HEK293 (cell line): Measurements from ENCODE around the gene SLC35C1.

Experiments used
- CTCF ChIA-PET: fragments of 350-600 bp; formaldehyde crosslinking; extraction: SDS; loops from one replicate; lab custom pipeline; 2021; ENCODE audit warnings: antibody characterized with exemption; lab: Yijun Ruan, JAX
- POLR2A ChIA-PET: fragments of 300-600 bp; formaldehyde crosslinking; extraction: SDS; loops from one replicate; lab custom pipeline; 2020; ENCODE audit warnings: antibody characterized with exemption, inconsistent platforms; lab: Yijun Ruan, JAX
- H3K27ac ChIP-seq: fragments of 200-500 bp; sonication (Bioruptor generic); 2 replicates; pipeline ENCODE4 v1.5.1; 2014; ENCODE audit warnings: low read depth, low read length, control low read depth, inconsistent platforms; ENCODE audit errors: extremely low read depth
- H3K36me3 ChIP-seq, 2 experiments: fragments of 200-500 bp in 1 of 2; sonication (Bioruptor generic) in 1 of 2; 1 replicate in 1 of 2; 2 replicates in 1 of 2; pipeline ENCODE4 v1.5.1; 2014 to 2017; ENCODE audit warnings: inconsistent platforms in 2 of 2, low read length in 2 of 2; ENCODE audit not compliant: control insufficient read depth in 2 of 2, insufficient read depth in 1 of 2
- H3K4me1 ChIP-seq: fragments of 200-500 bp; sonication (Bioruptor generic); 2 replicates; pipeline ENCODE4 v1.5.1; 2014; ENCODE audit warnings: mild to moderate bottlenecking, low read length, inconsistent platforms; ENCODE audit not compliant: control insufficient read depth, insufficient read depth
- H3K4me3 ChIP-seq: 2 replicates; pipeline ENCODE4 v1.5.1; 2011; ENCODE audit warnings: low read depth, mild to moderate bottlenecking, control low read depth, low read length, moderate library complexity
- H3K9me3 ChIP-seq: fragments of 200-500 bp; sonication (Bioruptor generic); 2 replicates; pipeline ENCODE4 v1.5.1; 2014; ENCODE audit warnings: low read depth, low read length, inconsistent platforms; ENCODE audit not compliant: control insufficient read depth, insufficient read depth
- PRDM1 ChIP-seq: fragments of 450-650 bp; formaldehyde crosslinking; IDR thresholded peaks from 2 replicates; pipeline ENCODE4; 2016; ENCODE audit warnings: missing biosample characterization, missing genetic modification characterization
- SCRT1 ChIP-seq: fragments of 450-650 bp; formaldehyde crosslinking; IDR thresholded peaks from 2 replicates; pipeline ENCODE4 v1.5.1; 2016; ENCODE audit warnings: missing biosample characterization, missing genetic modification characterization, borderline replicate concordance
- ZBTB10 ChIP-seq: fragments of 450-650 bp; formaldehyde crosslinking; IDR thresholded peaks from 2 replicates; pipeline ENCODE4 v1.5.1; 2016; ENCODE audit warnings: missing biosample characterization, missing genetic modification characterization
- ZBTB17 ChIP-seq: fragments of 450-650 bp; formaldehyde crosslinking; IDR thresholded peaks from 2 replicates; pipeline ENCODE4 v1.5.1; 2016; ENCODE audit warnings: missing biosample characterization, missing genetic modification characterization
- ZNF19 ChIP-seq: fragments of 450-650 bp; formaldehyde crosslinking; IDR thresholded peaks from 2 replicates; pipeline ENCODE4; 2016; ENCODE audit warnings: missing biosample characterization, missing genetic modification characterization, low read depth
- ZNF341 ChIP-seq: fragments of 450-650 bp; formaldehyde crosslinking; IDR thresholded peaks from 2 replicates; pipeline ENCODE4; 2016; ENCODE audit warnings: low read depth, missing biosample characterization, missing genetic modification characterization
- ZNF530 ChIP-seq: fragments of 450-650 bp; formaldehyde crosslinking; IDR thresholded peaks from 2 replicates; pipeline ENCODE4 v1.5.1; 2016; ENCODE audit warnings: low read depth, missing biosample characterization, missing genetic modification characterization
- TF ChIP-seq, protein P1 (sequence below): fragments of 450-650 bp; formaldehyde crosslinking; IDR thresholded peaks from 2 replicates; pipeline ENCODE4 v1.5.1; 2016; ENCODE audit warnings: missing biosample characterization, missing genetic modification characterization
- TF ChIP-seq, protein P2 (sequence below): fragments of 450-650 bp; formaldehyde crosslinking; IDR thresholded peaks from 2 replicates; pipeline ENCODE4 v1.5.1; 2016; ENCODE audit warnings: missing biosample characterization, missing genetic modification characterization

The SLC35C1 gene

DNA sequence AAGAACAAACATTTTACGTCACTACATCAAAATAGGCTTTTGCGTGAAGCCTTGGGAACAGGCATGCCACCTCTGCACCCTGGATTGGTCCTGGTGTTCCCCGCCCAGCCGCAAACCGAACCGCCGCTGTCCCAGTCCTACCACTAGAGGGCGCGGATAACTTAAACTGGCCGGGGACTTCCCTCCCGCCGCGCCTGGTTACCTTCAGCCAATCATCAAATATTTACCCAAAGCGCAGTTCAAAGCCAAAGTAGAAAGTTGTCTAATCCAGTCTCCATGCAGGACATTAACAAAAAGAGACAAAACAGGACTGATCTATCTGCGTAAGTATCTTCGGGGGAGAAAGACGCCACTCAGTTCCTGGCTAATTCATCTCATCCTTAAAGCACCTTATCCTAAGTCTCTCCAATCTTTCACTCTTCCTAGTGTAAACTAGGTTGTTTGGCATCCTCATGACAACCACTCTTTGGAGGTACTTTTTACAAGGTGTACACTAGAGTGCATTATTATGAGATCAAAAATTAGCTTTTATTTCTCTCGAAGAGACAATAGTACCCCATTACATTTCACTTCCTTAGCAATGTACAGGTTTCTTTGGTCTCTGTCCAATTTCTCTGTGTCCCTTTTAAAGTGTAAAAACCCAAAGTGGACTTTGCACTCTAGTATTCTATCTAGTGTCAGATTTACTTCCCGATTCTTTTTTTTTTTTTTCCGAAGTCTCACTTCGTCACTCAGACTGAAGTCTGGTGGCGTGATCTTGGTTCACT is 38.4 kb downstream of the SLC35C1 start (continued):
- TF ChIP-seq PRDM1 (tag by site-specific recombination) (0 out of 2 replicates have a peak, but pooled peaks have one; percentile 46), ZBTB17 (tag by site-specific recombination) (peak; percentile 55), ZBTB10 (tag by site-specific recombination) (no peak)
- TF ChIP-seq, protein P1, sequence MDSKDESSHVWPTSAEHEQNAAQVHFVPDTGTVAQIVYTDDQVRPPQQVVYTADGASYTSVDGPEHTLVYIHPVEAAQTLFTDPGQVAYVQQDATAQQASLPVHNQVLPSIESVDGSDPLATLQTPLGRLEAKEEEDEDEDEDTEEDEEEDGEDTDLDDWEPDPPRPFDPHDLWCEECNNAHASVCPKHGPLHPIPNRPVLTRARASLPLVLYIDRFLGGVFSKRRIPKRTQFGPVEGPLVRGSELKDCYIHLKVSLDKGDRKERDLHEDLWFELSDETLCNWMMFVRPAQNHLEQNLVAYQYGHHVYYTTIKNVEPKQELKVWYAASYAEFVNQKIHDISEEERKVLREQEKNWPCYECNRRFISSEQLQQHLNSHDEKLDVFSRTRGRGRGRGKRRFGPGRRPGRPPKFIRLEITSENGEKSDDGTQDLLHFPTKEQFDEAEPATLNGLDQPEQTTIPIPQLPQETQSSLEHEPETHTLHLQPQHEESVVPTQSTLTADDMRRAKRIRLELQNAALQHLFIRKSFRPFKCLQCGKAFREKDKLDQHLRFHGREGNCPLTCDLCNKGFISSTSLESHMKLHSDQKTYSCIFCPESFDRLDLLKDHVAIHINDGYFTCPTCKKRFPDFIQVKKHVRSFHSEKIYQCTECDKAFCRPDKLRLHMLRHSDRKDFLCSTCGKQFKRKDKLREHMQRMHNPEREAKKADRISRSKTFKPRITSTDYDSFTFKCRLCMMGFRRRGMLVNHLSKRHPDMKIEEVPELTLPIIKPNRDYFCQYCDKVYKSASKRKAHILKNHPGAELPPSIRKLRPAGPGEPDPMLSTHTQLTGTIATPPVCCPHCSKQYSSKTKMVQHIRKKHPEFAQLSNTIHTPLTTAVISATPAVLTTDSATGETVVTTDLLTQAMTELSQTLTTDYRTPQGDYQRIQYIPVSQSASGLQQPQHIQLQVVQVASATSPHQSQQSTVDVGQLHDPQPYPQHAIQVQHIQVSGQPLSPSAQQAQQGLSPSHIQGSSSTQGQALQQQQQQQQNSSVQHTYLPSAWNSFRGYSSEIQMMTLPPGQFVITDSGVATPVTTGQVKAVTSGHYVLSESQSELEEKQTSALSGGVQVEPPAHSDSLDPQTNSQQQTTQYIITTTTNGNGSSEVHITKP, result peak; percentile 89

- POLR2A ChIA-PET, result no interaction called here
Measured at GRCh38 chr11:45844822-45845578, 40.1 kb downstream of the SLC35C1 start.

GRCh38 chr11:45846174-45846675 is 41.3 kb downstream of the SLC35C1 start:
- CTCF ChIA-PET, result interaction anchor here (0.6 to 1.3 kb wide), 6 partner anchors 11 to 1956 kb away, joined by 3 to 6 read pairs (median 3); no protein-coding TSS in a partner anchor
- peak; percentile 84 for TF ChIP-seq ZNF341 (tag by site-specific recombination)
- no peak for TF ChIP-seq ZNF19 (tag by site-specific recombination)

More at GRCh38 chr11:45844822-45845578, 40.1 kb downstream of the SLC35C1 start:
- no peak overlapping the region for H3K27ac ChIP-seq
- no peaks in the 10 kb centered on the region for H3K9me3 ChIP-seq
- H3K4me1 ChIP-seq, result no peaks in the 10 kb centered on the region
- TF ChIP-seq, protein P2, sequence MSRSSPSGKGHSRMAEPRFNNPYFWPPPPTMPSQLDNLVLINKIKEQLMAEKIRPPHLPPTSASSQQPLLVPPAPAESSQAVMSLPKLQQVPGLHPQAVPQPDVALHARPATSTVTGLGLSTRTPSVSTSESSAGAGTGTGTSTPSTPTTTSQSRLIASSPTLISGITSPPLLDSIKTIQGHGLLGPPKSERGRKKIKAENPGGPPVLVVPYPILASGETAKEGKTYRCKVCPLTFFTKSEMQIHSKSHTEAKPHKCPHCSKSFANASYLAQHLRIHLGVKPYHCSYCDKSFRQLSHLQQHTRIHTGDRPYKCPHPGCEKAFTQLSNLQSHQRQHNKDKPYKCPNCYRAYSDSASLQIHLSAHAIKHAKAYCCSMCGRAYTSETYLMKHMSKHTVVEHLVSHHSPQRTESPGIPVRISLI (tag by site-specific recombination), result 0 out of 2 replicates have a peak, but pooled peaks have one; percentile 26
- no peak for TF ChIP-seq SCRT1 (tag by site-specific recombination)
- no peak for TF ChIP-seq ZNF530 (tag by site-specific recombination)
- H3K4me3 ChIP-seq, result no peak overlapping the region
- H3K36me3 ChIP-seq, result no peaks in the 10 kb centered on the region
- CTCF ChIA-PET, result interaction anchor here (1.1 to 1.5 kb wide), 4 partner anchors 10 to 72 kb away, joined by 3 to 4 read pairs (median 3); partner anchors contain the start of gene PEX16

More at GRCh38 chr11:45846174-45846675, 41.3 kb downstream of the SLC35C1 start:
- Histone ChIP-seq H3K4me3 (no peak overlapping the region), H3K9me3 (no peaks in the 10 kb centered on the region), H3K4me1 (no peaks in the 10 kb centered on the region), H3K27ac (no peak overlapping the region), H3K36me3 (no peaks in the 10 kb centered on the region)
- POLR2A ChIA-PET, result interaction anchor here (0.5 to 2.3 kb wide), 2 partner anchors 72 to 191 kb away, joined by 4 to 10 read pairs; partner anchors contain the start of gene PEX16
